GM19467 (cell line): ENCODE data around the gene SPOCK2.

ENCODE experiments used
- ATAC-seq: cut with Tn5 transposase; IDR thresholded peaks from one replicate; pipeline ENCODE4 v1.9.1; 2021; ENCODE audit warnings: mild to moderate bottlenecking, moderate library complexity; ENCODE audit not compliant: unreplicated experiment

Gene SPOCK2

GRCh38 chr10:72058989-72059842 lies 29.1 kb downstream of the SPOCK2 start:
- no peak for ATAC-seq

GRCh38 chr10:72058347-72058898 lies 29.9 kb downstream of the SPOCK2 start:
- ATAC-seq, result no peak

GRCh38 chr10:72056932-72057751 lies 31.2 kb downstream of the SPOCK2 start:
- no peak for ATAC-seq

GRCh38 chr10:72056113-72056512 lies 32.2 kb downstream of the SPOCK2 start:
- no peak for ATAC-seq

GRCh38 chr10:72053690-72054089 lies 34.7 kb downstream of the SPOCK2 start:
- no peak for ATAC-seq

GRCh38 chr10:72050873-72051272 lies 37.5 kb downstream of the SPOCK2 start:
- no peak for ATAC-seq

- no peak for ATAC-seq
These were observed 38.2 kb downstream of the SPOCK2 start for GRCh38 chr10:72049969-72050781.

- ATAC-seq, result no peak
These were observed 38.9 kb downstream of the SPOCK2 start for GRCh38 chr10:72049472-72049871.

- ATAC-seq, result no peak
These were observed 39.8 kb downstream of the SPOCK2 start for GRCh38 chr10:72048450-72049124.

GRCh38 chr10:72045586-72045985 lies 42.8 kb downstream of the SPOCK2 start:
- ATAC-seq, result no peak

- no peak for ATAC-seq
These were observed 43.8 kb downstream of the SPOCK2 start for GRCh38 chr10:72044417-72045041.

- no peak for ATAC-seq
These were observed 45.1 kb downstream of the SPOCK2 start for GRCh38 chr10:72043016-72043834.

- no peak for ATAC-seq
These were observed 46.9 kb downstream of the SPOCK2 start for GRCh38 chr10:72041491-72041890.

GRCh38 chr10:72039377-72039776 lies 49.0 kb downstream of the SPOCK2 start:
- ATAC-seq, result no peak

- no peak for ATAC-seq
These were observed 49.8 kb downstream of the SPOCK2 start for GRCh38 chr10:72038458-72039001.

GRCh38 chr10:72037811-72038210 lies 50.5 kb downstream of the SPOCK2 start:
- ATAC-seq, result no peak

- no peak for ATAC-seq
These were observed 51.1 kb downstream of the SPOCK2 start for GRCh38 chr10:72037266-72037665.

- ATAC-seq, result no peak
These were observed 53.0 kb downstream of the SPOCK2 start for GRCh38 chr10:72035252-72035887.
